SK-N-SH (cell line): ENCODE data around the gene SLC41A3.

ENCODE experiments used
- RFX5 ChIP-seq: IDR thresholded peaks from 2 replicates; pipeline ENCODE4 v1.6.1; 2012; ENCODE audit warnings: mild to moderate bottlenecking, improper control_type of control experiment, low read length
- TAF1 ChIP-seq: IDR thresholded peaks from 2 replicates; pipeline ENCODE4 v1.6.1; 2012; ENCODE audit warnings: low read depth, mild to moderate bottlenecking, low read length, moderate library complexity, borderline replicate concordance

GRCh38 chr3:126121632-126122031, 37.7 kb upstream of the SLC41A3 start:
- TF ChIP-seq RFX5 (no peak), TAF1 (no peak)
